Activated gamma-delta T cell treated with anti-CD3 and anti-CD28 coated beads, Interleukin-2, amount 50 U/mL, for 16 hours (primary cell): ENCODE results near the gene TRPM2.

Source experiments
- DNase-seq: peaks from one replicate; pipeline ENCODE4 v3.0.0-alpha.2; 2020; ENCODE audit warnings: low read depth

The TRPM2 gene

GRCh38 chr21:44431300-44431699, 77.9 kb downstream of the TRPM2 start:
- no peak for DNase-seq

DNA sequence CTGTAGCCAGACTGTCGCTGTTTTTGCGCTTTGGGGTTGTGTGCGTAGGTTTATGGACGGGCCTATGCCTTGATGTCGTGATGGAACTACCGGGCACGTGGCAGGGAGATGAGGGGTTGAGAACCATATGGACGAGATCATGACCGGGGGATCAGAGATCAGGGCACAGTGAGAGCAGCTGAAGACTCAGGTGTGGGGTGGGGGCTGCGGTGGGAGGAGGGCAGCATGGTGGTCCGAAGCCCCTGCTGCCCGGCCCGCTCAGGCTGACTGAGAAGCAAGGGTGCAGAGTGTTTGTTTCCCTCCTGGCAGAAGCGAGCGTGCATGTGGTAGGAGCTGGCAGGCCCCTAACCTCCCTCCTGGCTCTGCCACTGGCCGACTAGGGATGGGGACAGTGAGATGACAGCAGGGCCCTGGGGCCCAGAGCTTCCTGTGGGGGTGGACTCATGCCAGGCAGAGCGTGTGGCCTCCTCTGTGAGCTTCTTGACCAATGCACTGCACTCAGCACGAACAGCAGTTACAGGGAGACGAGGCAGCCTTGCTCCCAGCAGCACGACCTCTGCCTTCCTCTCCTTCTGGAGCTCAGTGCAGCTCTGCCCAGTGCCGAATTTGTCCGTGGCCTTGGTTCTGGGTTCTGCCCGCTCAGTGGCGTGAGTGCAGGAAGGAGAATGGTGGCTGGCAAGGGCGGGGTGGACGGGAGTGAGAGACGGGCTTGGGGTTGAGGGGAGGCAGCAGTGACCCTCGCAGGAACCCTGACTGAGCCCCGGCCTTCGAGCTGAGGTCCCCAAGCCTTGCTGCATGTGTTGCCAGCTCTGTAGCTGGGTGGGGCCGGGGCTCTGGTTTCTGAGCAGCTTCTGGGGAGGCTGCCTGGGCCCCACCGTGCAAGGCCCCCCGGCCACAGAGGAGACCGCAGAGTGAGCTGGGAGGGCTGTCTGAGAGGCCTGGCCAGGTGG, 79.7 kb downstream of the TRPM2 start:
- no peak for DNase-seq

DNA sequence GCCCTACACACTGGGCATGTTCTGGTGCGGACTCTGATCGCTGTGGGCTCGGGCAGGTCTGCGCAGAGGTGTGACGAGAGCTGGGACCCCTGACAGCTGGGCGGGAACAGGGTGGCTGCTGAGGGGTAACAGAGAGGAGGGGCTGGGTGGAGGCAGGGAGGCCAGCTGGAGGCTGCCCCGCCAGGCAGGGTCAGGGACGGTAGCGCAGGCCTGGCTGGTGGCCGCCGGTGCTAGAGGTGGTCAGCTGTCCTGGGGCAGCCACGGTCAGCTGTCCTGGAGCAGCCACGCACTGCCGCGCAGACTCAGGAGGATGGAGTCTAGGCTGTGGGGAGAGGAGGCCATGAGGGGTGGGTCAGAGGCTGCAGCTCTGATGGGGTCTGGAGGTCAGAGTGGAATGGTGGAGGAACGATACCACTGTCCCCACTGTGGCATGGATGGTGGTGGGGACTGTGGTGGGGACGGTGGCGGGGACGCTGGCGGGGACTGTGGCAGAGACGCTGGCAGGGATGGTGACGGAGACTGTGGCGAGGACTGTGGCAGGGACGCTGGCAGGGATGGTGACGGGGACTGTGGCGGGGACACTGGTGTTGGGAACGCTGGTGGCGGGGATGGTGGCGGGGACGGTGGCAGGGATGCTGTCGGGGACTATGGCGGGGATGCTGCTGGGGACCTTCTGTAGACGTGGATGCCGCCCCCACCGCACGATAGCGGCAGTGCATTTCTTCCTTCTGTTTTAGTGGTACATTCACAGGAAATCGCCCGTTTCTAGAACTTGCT, 80.6 kb downstream of the TRPM2 start:
- no peak for DNase-seq

GRCh38 chr21:44434568-44434925, 81.1 kb downstream of the TRPM2 start:
- no peak for DNase-seq

GRCh38 chr21:44434936-44435635, 81.7 kb downstream of the TRPM2 start:
- no peak for DNase-seq

DNA sequence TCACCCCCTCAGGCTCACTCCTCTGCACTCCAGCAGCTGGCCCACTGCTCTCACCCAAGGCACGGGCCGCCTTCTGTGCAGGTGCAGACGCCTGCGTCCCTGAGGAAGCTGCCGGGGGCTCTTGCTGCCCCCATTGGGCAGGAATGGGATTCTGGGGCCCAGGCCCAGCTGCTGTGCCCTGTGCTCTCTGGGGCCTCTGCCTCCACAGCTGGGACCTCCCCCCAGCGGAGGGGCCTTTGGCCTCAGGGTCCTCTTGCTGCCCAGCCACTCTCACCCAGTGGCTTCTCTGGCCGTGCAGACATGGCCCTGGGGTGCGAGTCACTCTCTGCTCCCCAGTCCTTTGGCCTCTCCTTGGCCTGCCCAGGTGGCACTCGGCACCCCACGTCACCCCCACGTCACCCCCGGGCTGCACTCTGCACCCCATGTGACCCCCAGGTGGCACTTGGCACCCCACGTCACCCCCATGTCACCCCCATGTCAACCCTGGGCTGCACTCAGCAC, 82.7 kb downstream of the TRPM2 start:
- DNase-seq, result no peak

DNA sequence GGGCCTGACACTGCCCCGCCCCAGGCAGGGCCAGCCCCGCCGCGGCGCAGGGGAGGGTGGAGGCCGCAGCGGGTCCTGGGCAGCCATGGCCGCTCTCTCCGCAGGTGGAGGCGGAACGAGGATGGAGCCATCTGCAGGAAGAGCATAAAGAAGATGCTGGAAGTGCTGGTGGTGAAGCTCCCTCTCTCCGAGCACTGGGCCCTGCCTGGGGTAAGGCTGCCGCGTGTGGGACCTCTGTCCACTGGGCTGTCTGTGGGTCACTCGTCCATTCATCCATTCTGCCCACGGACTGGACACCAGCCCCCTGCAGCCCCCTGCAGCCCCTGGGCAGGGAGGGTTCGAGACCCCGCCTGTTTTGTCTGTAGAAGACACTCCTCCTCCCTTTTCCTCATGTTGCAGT, 83.5 kb downstream of the TRPM2 start:
- DNase-seq, result no peak

DNA sequence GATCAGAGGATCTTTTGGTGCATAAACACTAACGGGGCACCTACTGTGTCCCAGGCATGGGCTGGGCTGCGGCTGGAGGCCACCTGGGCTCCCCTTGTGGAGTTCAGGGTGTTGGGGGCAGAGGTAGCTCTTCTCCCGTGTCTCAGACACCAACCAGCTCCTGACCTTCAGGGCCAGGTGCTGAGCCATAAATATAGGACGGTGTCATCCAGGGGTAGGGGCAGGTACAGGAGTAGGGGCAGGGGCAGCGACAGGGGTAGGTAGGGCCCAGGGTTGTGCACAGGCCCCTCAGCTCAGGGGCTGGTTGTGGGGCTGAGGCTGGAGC, 83.9 kb downstream of the TRPM2 start:
- no peak for DNase-seq

DNA sequence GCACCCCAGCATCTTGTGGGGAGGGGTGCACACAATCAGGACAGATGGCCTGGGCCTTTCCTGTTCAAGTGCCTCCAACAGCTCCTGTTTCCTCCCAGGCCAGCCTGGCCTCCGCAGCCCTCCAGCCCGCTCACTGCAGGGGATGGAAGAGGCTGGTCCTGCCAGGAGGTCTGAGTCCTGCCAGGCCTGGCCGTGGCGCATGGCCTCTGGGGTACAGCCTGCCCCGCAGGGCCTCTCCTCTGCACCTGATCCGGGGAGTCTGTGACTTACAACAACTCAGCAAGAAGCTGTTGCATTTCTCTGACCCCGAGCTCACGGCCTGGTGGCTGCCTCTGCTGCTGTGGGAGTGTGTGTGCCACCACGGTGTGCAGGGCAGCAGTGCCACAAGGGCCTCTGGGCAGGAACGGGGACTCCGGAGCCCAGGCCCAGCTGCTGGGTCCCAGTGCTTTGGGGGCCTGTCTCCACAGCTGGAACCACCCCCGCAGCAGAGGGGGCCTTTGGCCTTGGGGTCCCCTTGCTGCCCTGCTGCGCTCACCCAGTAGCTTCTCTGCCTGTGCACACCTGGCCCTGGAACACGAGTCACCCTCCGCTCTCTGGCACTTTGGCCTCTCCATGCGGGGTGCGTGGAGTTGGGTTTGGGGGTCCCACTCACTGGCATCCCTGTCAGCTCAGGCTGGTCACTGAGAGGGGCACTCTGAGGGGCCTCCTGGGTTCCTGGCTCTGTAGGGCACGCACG, 84.4 kb downstream of the TRPM2 start:
- DNase-seq, result no peak

DNA sequence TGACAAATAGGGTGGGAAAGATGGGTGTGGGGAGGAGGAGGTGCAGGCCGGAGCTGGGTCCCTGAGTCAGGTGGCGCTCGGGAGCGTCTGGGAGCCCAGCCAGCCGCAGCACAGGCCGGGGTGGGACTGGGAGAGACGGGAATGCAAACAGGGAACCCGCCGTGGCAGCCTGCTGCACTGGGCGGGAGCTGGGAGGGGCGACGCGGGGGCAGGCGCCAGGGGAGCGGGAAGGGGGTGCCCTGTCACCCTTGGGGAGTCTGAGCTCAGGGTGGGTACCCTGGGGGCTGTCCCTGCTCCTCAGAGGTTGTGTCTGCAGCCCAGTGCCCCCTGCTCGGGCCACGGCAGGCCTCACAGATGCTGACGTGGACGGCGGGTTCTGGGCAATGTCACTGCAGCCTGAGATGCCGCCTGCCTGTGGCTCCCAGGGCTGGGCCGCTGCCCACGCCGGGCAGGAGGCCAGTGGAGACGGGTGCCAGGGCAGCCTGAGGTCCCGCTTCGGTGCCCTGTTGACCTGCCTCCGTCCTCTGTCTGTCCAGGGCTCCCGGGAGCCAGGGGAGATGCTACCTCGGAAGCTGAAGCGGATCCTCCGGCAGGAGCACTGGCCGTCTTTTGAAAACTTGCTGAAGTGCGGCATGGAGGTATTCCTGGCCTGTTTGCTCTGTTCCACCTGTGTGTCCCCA, 85.2 kb downstream of the TRPM2 start:
- no peak for DNase-seq

GRCh38 chr21:44439211-44439600, 85.8 kb downstream of the TRPM2 start:
- DNase-seq, result no peak

GRCh38 chr21:44440241-44441040, 87.0 kb downstream of the TRPM2 start:
- no peak for DNase-seq

DNA sequence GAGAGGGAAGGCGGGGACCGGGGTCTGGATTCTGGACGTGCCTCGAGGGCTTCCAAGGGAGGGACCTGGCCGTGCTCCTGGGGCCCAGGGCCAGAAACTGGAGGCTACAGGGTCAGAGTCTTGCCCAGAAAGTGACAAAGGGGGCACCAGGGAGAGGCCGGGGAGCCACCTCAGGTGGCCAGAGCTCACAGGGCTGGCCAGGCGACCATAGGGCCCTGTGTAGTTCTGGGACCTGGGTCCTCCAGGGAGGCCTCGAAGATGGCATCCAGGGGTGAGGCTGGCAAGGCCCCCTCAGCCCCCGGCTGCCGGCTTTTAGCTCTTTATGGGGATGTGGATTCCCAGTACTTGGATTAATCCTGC, 87.6 kb downstream of the TRPM2 start:
- no peak for DNase-seq

DNA sequence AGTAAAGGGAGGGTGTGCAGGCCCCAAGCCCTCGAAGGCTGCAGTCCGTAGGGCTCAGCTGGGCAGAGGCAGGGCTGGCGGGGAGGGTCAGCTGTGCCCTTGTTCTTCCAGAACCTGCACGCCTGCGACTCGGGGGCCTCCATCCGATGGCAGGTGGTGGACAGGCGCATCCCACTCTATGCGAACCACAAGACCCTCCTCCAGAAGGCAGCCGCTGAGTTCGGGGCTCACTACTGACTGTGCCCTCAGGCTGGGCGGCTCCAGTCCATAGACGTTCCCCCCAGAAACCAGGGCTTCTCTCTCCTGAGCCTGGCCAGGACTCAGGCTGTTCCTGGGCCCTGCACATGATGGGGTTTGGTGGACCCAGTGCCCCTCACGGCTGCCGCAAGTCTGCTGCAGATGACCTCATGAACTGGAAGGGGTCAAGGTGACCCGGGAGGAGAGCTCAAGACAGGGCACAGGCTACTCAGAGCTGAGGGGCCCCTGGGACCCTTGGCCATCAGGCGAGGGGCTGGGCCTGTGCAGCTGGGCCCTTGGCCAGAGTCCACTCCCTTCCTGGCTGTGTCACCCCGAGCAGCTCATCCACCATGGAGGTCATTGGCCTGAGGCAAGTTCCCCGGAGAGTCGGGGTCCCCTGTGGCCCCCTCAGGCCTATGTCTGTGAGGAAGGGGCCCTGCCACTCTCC, 88.3 kb downstream of the TRPM2 start:
- DNase-seq, result no peak

DNA sequence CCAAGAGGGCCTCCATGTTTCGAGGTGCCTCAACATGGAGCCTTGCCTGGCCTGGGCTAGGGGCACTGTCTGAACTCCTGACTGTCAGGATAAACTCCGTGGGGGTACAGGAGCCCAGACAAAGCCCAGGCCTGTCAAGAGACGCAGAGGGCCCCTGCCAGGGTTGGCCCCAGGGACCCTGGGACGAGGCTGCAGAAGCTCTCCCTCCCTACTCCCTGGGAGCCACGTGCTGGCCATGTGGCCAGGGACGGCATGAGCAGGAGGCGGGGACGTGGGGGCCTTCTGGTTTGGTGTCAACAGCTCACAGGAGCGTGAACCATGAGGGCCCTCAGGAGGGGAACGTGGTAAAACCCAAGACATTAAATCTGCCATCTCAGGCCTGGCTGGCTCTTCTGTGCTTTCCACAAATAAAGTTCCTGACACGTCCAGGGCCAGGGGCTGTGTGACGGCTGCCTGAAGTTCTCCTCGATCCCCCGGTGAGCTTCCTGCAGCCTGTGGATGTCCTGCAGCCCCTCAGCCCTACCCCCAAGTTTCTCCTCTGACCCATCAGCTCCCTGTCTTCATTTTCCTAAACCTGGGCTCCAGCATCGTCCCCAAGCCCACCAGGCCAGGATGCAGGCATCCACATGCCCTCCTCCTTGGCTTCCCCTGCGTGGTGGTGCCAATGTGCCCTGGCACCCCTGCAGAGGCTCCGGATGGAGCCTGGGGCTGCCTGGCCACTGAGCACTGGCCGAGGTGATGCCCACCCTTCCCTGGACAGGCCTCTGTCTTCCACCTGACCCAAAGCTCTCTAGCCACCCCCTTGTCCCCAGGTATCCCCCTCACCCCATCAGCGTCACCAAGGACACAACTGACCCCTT, 89.1 kb downstream of the TRPM2 start:
- DNase-seq, result no peak

DNA sequence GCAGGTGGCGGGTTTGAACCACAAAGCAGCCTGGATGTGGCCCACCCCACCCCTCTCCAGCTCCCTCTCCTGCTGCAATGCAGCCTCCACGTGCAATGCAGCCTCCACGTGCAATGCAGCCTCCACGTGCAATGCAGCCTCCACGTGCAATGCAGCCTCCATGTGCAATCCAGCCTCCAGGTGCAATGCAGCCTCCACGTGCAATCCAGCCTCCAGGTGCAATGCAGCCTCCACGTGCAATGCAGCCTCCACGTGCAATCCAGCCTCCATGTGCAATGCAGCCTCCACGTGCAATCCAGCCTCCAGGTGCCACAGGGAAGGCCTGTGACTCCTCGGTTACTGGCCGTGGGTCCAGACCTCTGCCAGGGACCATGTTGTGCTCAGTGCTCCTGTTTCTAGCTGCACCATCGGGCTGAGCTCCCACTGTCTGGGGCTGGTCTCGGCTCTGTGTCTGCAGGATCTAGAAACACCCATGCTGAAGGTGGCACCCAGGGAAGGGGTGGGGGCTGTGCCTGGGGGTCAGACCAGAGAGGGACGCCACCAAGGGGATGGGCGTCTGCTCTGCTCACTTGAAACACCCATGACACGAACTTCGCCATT, 90.0 kb downstream of the TRPM2 start:
- no peak for DNase-seq

GRCh38 chr21:44443891-44444285, 90.5 kb downstream of the TRPM2 start:
- no peak for DNase-seq

DNA sequence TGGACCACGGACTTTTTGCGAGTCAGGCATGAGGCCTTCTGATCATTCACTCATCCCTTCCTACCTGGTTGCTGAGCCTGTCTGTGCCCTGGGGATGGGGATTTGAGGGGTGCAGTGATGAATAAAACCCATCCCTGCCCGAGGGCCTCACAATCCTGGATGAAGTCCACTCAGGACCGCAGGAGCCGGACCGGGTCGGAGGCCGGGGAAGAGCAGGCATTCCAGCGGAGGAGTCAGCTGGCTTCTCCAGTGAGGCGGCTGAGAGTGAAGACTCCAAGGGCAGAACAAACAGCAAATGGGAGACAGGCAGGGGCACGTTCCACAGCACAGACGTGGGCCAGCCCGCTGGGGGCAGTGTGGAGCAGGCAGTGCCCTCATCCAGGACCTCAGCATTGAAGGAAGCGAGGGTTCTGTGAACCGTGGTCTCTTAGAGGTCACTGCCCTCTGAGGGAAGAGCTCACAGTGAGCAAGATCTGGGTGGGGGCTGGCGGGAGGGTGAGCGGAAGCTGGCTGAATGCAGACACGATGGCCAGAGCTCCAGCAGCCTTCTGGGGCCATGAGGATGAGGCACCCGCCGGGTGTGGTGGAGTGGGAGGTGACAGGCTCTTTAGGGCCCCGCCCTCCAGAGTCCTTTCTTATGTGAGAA, 91.0 kb downstream of the TRPM2 start:
- no peak for DNase-seq
